GM18499 (cell line): ENCODE measurements around the gene LGALS7B.
"Not testable (repeated sequence)": the region's sequence is repeated elsewhere in the genome, so short reads cannot be mapped to it uniquely, and the experiment has no call there.

Experiments
- ATAC-seq: cut with Tn5 transposase; IDR thresholded peaks from one replicate; pipeline ENCODE4 v1.9.1; 2021; ENCODE audit warnings: moderate number of reproducible peaks; ENCODE audit not compliant: insufficient read depth, unreplicated experiment

LGALS7B gene

DNA sequence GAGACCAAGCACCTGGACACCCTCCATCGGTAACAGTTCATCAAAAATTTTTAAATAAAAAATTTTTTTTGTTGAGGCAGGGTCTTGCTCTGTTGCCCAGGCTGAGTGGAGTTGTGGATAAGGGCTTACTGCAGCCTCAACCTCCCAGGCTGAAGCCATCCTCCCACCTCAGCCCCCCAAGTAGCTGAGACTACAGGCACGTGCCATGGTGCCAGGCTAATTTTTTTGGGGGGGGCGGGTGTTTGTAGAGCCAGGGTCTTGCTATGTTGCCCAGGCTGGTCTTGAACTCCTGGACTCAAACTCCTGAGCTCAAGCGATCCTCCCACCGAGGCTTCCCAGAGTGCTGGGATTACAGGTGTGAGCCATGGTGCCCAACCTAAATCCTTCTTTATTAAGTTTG lies 4.7 kb downstream of the LGALS7B start:
- no peak for ATAC-seq

DNA sequence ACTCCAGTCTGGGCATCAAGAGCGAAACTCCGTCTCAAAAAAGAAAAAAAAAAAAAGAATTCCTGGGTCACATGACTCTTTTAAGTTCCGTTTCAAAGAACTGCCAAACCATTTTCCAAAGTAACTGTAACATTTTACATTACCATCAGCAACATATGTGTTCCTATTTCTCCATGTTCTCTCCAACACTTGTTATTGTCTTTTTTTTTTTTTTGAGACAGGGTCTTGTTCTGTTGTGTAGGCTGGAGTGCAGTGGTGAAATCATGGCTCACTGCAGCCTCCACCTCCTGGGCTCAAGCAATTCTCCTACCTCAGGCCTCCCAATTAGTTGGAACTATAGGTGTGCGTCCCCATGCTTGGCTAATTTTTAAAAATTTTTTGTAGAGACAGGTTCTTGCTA lies 6.5 kb downstream of the LGALS7B start:
- no peak for ATAC-seq

DNA sequence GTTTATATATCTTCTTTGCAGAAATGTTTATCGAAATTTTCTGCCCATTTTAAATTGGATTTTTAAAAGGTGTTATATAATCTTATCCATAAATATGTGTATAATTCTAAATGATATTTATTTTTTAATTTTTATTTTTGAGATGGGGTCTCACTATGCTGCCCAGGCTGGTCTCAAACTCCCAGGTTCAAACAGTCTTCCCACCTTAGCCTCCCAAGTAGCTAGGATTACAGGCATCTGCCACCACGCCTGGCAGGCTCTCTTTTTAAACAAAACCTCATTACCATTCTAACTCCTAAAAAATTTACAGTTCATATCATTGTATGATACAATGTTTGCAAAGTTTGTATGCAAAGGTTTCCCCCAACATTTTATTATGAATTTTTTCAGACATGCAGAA lies 7.2 kb downstream of the LGALS7B start:
- no peak for ATAC-seq

DNA sequence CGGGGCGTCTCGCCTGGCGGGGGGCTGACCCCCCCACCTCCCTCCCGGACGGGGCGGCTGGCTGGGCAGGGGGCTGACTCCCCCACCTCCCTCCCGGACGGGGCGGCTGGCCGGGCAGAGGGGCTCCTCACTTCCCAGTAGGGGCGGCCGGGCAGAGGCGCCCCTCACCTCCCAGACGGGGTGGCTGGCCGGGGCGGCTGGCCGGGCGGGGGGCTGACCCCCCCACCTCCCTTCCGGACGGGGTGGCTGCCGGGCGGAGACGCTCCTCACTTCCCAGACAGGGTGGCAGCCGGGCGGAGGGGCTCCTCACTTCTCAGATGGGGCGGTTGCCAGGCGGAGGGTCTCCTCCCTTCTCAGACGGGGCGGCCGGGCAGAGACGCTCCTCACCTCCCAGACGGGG lies 8.8 kb downstream of the LGALS7B start:
- not testable (repeated sequence) for ATAC-seq

DNA sequence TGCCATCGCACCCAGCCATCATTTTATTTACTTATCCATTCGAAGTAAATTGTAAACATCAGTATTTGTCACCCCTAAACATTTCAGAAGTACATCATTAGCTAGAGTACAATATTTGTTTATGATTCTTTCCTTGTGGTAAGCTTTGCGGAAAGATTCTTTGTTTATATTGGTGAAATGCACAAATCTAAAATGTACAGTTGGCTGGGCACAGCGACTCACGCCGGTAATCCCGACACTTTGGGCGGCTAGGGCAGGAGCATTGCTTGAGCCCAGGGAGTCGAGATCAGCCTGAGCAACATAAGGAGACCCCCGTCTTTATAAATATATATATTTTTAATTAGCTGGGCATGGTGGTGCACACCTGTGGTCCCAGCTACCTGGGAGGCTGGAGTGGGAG lies 10.1 kb downstream of the LGALS7B start:
- no peak for ATAC-seq

DNA sequence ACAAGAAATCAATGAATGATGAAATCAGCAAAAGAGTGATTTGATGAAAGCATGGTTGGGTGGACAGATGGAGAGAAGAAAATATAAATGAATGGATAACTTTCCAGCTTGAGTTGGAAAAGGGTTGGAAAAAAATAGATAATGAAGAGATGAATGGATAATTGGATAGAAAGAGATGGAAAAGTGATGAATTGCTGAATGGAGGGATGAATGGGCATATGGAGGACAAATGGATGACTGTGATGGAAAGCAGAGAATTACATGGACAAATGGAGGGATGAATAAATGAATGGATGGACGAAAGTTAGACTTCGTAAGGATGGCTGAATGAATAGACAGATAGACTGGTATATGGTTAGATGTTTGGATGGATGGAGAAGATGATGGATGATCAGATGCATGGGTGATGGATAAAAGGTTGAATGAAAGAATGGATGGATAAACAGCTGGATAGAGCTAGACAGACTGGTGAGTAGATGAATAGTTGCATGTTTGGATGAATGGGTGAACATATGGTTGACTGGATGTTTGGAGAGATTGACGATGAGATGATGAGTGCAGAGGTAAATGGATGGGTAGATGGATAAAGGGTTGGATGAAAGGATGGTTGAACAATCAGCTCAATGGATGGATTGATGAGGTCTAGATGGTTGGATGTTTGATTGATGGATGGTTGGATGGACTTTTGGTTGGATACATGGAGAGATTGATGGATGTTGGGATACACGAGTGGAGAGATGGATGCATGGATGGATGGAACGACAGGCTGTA lies 11.8 kb downstream of the LGALS7B start:
- no peak for ATAC-seq

DNA sequence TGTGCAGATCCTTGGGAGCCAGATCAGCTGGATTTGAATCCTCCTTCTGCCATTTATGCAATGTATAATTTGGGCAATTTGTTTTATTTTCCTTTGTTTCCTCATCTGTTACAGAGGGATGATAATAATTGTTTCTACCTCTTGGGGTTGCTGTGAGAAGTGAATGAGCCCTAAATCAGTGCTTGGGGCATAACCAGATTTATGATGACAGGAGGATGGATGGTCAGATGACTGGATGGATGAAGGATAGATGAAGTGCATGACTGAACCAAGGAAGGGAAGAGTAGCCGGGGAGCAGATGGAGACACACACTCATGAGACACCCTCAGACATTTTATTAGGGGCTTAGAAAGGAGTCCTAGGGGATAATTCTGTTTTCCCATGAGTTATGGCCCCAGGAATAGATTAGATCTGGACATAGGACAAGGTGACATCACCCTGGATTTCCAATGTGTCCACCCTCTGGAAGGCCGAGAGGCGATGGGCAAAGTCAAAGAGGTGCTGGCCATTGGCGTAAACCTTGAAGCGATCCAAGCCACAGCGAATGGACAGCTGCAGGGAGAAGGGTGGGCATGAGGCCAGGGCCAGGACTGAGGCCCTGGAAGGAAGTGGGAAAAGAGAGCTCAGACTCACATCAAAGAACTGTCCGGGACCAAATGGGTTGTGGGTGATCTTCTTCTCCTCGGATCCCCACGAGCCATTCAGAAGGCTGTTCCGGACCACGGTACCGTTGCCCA lies 12.5 kb downstream of the LGALS7B start:
- no peak for ATAC-seq

DNA sequence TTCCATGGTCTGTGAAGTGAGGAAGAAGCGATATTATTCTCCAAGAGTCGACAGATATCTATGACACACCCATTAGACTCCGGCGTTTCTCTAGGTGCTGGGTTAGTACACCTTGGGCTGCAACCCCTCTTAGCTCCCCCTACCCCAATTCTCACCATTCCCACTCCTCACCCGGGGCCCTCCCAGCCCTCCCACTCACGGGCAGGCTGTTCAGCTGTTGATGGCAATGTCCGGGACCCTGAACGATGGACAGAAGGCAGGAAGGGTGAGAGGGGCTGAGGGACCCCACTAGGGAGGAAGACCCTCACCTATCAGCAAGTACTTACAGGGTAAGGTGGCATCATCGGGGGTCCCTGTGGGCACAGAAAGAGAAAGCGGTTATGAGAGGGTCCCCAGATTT lies 14.5 kb downstream of the LGALS7B start:
- ATAC-seq: no peak

DNA sequence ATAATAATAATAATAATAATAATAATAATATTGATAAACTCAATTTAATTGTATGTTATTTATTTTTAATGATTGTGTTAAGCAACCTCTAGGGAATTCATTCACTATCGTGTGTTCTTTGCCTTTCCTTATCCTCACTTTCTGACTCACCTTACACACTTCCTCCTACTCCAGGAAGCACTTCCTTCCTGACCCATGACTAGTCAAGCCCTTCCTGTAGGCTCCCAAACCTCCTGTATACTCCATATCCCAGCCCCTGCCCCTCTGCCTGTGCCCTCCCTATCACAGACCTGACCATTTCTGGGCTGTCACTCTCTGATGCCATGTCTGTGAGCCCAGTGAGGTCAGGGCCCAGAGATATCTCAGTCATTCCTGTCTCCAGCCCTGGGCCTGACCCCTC lies 16.2 kb downstream of the LGALS7B start:
- ATAC-seq: no peak

DNA sequence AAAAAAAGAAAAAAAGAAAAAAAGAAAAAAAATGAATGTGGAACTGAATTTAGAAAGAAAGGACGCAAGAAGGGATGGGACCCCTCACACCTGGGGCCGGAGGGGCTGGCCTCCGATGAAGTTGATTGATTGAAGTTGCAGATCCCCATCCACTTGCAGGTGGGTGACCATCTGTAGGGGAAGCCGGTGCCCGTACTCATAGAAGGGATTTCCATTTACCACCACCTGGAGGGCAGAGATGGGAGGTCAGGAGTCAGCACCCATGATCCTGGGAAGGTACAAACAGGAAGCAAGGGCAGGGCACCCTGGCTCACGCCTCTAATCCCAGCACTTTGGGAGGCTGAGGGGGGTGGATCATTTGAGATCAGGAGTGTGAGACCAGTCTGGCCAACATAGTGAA lies 17.4 kb downstream of the LGALS7B start:
- no peak for ATAC-seq

DNA sequence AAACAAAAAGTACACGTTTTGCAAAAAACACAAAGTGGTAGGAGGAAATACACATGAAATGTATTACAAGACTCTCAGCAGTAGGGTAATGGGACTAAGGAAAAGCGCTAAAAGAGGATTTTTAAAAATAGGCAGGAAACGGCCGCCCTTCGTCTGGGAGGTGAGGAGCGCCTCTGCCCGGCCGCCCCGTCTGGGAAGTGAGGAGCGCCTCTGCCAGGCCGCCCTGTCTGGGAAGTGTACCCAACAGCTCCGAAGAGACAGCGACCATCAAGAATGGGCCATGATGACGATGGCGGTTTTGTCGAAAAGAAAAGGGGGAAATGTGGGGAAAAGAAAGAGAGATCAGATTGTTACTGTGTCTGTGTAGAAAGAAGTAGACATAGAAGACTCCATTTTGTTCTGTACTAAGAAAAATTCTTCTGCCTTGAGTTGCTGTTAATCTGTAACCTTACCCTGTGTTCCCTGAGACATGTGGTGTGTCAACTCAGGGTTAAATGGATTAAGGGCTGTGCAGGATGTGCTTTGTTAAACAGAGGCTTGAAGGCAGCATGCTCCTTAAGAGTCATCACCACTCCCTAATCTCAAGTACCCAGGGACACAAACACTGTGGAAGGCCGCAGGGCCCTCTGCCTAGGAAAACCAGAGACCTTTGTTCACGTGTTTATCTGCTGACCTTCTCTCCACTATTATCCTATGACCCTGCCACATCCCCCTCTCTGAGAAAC lies 18.5 kb downstream of the LGALS7B start:
- ATAC-seq: not testable (repeated sequence)

DNA sequence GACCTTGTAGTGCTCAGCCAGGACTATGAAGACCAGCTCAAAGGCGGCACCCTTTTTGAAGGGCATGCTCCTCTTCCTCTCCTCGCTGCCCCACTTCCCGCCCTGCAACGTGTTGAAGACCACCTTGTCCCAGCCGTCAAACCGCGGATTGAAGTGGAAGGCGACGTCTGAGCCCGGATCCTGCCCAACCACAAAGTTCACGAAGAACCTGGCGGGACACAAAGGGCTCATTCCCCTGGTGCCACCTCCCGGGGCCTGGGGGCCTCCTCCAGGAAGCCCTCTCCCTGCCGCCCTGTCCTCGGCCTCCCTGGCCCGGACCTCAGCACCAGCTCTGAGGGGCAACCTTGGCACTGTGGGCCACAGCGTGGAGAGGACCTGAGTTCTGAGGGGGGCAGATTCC lies 19.7 kb downstream of the LGALS7B start:
- no peak for ATAC-seq

DNA sequence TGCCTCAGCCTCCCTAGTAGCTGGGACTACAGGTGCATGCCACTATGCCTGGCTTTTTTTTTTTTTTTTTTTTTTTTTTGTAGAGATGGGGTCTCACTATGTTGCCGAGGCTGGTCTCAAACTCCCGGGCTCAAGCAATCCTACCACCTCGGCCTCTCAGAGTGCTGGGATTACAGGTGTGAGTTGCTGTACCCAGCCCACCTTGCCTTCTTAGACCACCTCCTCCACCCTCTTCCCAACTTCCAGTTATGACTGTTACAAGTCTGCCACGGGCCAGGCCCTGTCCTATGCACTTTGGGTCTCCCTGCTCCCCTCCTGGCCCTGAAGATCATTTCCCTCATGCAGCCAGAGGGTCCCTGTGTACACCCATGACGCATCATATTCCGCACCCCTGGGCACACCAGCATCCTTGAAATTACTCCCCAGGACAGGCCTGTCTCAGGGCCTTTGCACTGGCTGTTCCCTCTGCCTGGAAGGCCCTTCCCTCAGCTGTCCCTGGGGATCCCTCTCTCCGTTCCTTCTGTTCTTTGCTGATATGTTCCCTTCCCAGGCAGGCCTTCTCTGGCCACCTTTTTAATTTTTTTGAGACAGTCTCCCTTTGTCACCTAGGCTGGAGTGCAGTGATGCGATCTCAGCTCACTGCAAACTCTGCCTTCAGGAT lies 20.7 kb downstream of the LGALS7B start:
- ATAC-seq: no peak

DNA sequence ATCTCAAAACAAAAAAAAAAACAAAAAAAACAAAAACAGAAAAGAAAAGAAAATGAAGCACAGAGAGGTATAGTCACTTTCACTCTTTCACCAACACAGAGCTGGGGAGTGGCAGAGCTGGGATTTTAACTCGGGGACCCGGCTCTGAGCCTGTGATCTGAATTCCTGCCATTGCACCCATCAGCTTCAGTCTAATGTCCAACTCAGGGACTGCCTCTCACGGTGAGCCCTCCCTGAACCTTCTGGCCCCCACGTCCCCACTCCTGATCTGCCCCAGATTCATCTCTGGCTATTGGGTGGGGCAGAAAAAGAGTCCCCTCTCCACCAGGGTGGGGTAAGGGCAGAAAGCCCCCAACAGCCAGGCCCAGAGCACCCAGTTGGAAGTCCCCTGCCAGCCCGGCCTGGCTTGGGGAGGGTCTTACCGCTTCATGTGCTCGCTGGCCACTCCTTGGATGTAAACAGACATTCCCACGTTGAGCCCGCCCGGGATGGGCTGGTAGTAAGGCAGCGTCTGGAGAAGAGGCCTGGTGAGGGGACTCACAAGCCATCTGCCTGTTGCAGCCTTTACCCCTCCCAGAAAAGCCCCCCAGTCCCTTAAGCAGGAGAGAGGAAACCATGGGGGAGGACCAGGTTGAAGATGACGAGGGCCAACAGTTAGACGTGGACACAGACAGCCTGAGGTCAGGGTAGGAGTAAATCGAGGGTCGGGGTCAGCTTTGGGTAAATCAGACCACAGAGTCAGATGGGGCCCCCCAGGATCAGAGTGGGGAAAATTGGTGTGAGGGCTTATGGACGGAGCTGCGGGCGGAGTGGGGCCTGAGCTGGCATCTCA lies 23.2 kb downstream of the LGALS7B start:
- ATAC-seq: no peak

DNA sequence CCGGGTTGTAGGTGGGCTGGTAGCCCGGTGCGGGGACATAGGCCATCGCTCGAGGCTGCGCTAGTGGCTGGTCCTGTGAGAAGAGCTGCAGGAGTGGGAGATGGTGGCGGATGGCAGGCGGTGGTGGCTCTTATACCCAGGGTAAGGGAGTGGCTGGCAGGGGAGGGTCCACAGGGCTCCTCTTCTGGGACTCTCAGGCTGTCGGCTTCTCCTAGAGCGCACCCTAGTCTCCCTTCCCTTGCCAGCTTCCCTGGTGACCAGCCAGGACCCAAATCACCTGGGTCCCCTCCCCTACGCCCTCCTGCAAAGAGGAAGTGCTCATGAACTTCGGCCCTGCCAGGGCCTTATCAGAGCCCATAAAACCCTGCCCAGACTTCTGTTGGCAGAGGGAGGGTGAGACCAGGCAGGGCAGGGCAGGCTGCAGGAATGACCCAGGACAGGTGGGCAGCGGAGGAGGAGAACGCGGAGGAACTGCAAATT lies 23.9 kb downstream of the LGALS7B start, which contains the start of gene LGALS4:
Gene LGALS4, minus strand, starts transcription at position 105 of the 480 bp plus-strand sequence. Its CDS starts 59 bp downstream, at position 46.
- ATAC-seq: no peak

DNA sequence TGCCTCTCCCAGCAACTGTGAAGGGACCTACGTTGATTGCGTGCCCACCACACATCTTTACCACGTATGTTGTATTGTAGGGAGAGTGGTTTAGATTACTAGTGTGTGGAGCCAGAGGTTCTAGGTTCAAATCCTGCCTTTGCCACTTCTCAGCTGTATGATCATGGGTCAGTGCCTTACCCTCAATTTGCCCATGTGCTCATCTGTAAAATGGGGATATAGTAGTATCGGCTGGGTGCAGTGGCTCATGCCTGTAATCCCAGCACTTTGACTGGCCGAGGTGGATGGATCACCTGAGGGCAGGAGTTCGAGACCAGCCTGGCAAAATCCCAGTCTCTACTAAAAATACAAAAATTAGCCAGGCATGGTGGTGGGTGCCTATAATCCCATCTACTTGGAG lies 24.3 kb downstream of the LGALS7B start:
- ATAC-seq: no peak

DNA sequence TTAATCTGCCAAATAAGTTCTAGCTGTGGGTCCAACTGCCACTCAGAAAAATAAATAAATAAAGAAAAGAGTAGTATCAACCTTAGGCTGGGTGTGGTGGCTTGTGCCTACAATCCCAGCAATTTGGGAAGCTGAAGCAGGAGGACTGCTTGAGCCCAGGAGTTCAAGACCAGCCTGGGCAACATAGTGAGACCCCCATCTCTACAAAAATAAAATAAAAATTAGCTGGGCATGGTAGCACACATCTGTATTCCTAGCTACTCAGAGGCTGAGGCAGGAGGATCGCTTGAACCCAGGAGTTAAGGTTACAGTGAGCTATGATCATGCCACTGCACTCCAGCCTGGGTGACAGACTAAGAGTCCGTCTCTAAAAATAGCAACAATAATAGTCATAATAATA lies 24.9 kb downstream of the LGALS7B start:
- not testable (repeated sequence) for ATAC-seq

DNA sequence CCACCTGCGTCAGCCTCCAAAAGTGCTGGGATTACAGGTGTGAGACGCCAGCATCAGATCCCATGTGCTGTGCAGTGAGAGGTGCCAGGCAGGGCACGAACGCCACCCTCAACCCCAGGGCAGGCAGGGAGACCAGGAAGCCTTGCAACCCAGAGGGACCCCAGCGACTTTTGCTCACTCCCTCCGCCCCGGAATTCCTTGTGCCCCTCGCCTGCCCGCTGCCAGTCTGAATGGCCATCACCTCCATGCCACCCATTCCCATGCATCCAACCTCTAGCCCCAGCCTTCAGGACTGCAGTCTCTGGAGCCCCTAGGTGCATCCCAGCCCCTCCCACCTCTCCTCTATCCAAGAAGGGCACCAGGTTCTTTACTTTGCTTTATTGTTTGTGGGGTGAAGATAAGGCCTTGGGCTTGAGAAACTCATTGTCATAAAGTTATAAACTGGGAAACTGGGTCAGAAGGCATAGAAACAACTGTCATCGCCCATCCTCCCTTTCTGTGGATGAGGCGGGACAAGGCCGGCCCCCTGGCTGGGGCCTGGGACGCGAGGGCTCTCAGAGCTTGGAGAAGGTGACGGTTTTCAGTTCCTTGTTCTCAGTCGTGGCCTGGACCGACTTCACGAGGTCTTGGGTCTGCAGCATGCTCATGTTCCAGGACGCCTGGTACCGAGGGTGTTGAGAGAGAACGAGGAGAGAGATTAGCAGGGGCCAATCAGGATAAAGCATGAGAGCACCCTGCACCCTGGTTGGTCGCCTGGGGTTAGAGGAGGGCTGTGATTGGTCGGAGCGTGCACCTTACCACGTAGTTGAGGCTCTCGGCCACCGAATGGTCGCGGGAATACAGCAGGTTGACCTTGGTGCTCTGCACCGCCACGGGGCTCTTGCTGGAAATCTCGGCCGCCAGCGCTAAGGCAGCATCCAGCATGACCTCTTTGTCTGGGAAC lies 26.3 kb downstream of the LGALS7B start:
- no peak for ATAC-seq
